Endothelial cell of umbilical vein (primary cell): ENCODE data around the gene MC3R. TPM values are rescaled to one million over a fixed set of nuclear protein-coding genes. Genes with fewer than 3 reads are reported as not detected.

Source experiments
- BruUV-seq: library from RNA; stranded (reverse); fragments of 400-500 nt; replicated peaks from 2 replicates; lab custom pipeline; 2021; lab: Mats Ljungman, UMichigan
- CTCF ChIA-PET: fragments of 300-600, 350-600 bp; sonication (Branson Sonifier 250); formaldehyde crosslinking; loops from one replicate; lab custom pipeline; 2021; ENCODE audit warnings: antibody characterized with exemption, inconsistent platforms; lab: Charles Lee
- POLR2A ChIA-PET: fragments of 300-600, 350-600 bp; sonication (Branson Sonifier 250); formaldehyde crosslinking; loops from one replicate; lab custom pipeline; 2021; ENCODE audit warnings: antibody characterized with exemption, inconsistent platforms; lab: Charles Lee
- DNase-seq: peaks from one replicate; pipeline ENCODE4 v3.0.0-alpha.2; 2011; ENCODE audit warnings: low read depth, low spot score
- FAIRE-seq: peaks from 2 replicates; lab custom pipeline; 2011; peaks lifted over from hg19 to GRCh38; lab: Jason Lieb, UNC
- H2AFZ ChIP-seq: 2 replicates; pipeline ENCODE4 v1.6.0; 2012; ENCODE audit warnings: low read depth, low read length, control low read depth, inconsistent platforms
- H3K27ac ChIP-seq: 2 replicates; pipeline ENCODE4 v1.5.1; 2011; ENCODE audit warnings: low read depth, mild to moderate bottlenecking, control low read depth, low read length, moderate library complexity; ENCODE audit not compliant: insufficient read depth
- H3K27me3 ChIP-seq, 2 experiments: 2 replicates each; pipeline versions ENCODE4 v1.6.0 to v1.6.1; 2011; ENCODE audit warnings: low read length in 2 of 2, mixed read lengths in 1 of 2; ENCODE audit not compliant: control insufficient read depth in 2 of 2, insufficient read depth in 2 of 2
- H3K36me3 ChIP-seq, 2 experiments: 2 replicates in 1 of 2; 3 replicates in 1 of 2; pipeline ENCODE4 v1.5.1; 2011; ENCODE audit warnings: low read length in 2 of 2, mild to moderate bottlenecking in 1 of 2, moderate library complexity in 1 of 2; ENCODE audit not compliant: control insufficient read depth in 2 of 2, insufficient read depth in 2 of 2; ENCODE audit errors: extremely low read depth in 1 of 2
- H3K4me1 ChIP-seq: 3 replicates; pipeline ENCODE4 v1.5.1; 2011; ENCODE audit warnings: mild to moderate bottlenecking, low read length; ENCODE audit not compliant: control insufficient read depth, insufficient read depth; ENCODE audit errors: extremely low read depth
- H3K4me2 ChIP-seq: 2 replicates; pipeline ENCODE4 v1.6.1; 2011; ENCODE audit warnings: low read length, control low read depth, mixed read lengths; ENCODE audit not compliant: insufficient read depth
- H3K4me3 ChIP-seq, 3 experiments: fragments of 200-600 bp in 1 of 3; sonication (generic), shearing (Covaris generic) in 1 of 3; replicated peaks in 1 of 3; 2 replicates each; pipeline ENCODE4 v1.5.1; 2011 to 2016; ENCODE audit warnings: control low read depth in 3 of 3, low read length in 3 of 3, mild to moderate bottlenecking in 2 of 3, inconsistent platforms in 1 of 3, low read depth in 1 of 3, moderate library complexity in 1 of 3; ENCODE audit not compliant: insufficient read depth in 1 of 3
- H3K79me2 ChIP-seq: 2 replicates; pipeline ENCODE4 v1.6.0; 2012; ENCODE audit warnings: low read length, inconsistent platforms; ENCODE audit not compliant: control insufficient read depth, insufficient read depth
- H3K9ac ChIP-seq: replicated peaks from 2 replicates; pipeline ENCODE3; 2011; ENCODE audit warnings: low read length, control low read depth; ENCODE audit not compliant: insufficient read depth; ENCODE audit errors: extremely low read depth
- H3K9me1 ChIP-seq: replicated peaks from 3 replicates; pipeline ENCODE4 v1.6.0; 2011; ENCODE audit warnings: mild to moderate bottlenecking, low read length; ENCODE audit not compliant: control insufficient read depth, insufficient read depth; ENCODE audit errors: extremely low read depth
- H3K9me3 ChIP-seq: replicated peaks from 2 replicates; pipeline ENCODE4 v1.5.1; 2012; ENCODE audit warnings: low read length, inconsistent platforms; ENCODE audit not compliant: control insufficient read depth, insufficient read depth
- H4K20me1 ChIP-seq: replicated peaks from 2 replicates; pipeline ENCODE3; 2011; ENCODE audit warnings: mild to moderate bottlenecking, low read length; ENCODE audit not compliant: control insufficient read depth, insufficient read depth; ENCODE audit errors: extremely low read depth
- EZH2 ChIP-seq: IDR thresholded peaks from 2 replicates; pipeline ENCODE4 v1.6.1; 2012; ENCODE audit warnings: borderline replicate concordance, low read depth, mild to moderate bottlenecking, moderate library complexity, low read length, inconsistent platforms; ENCODE audit not compliant: severe bottlenecking
- FOS ChIP-seq: IDR thresholded peaks from 2 replicates; pipeline ENCODE4 v1.6.1; 2011; ENCODE audit warnings: mild to moderate bottlenecking, low read length, moderate library complexity, borderline replicate concordance; ENCODE audit not compliant: insufficient read depth
- GATA2 ChIP-seq: IDR thresholded peaks from 2 replicates; pipeline ENCODE4 v1.7.0; 2011; ENCODE audit warnings: low read depth, mild to moderate bottlenecking, moderate library complexity, mixed read lengths, low read length; ENCODE audit not compliant: insufficient read length, insufficient read depth
- JUN ChIP-seq: IDR thresholded peaks from 2 replicates; pipeline ENCODE4 v1.6.1; 2011; ENCODE audit warnings: borderline replicate concordance, low read depth; ENCODE audit not compliant: insufficient read length, insufficient read depth
- MYC ChIP-seq: IDR thresholded peaks from one replicate; pipeline ENCODE4 v1.6.1; 2011; ENCODE audit warnings: mild to moderate bottlenecking, low read depth, low read length
- POLR2A ChIP-seq: IDR thresholded peaks from 2 replicates; pipeline ENCODE4 v1.6.1; 2012; ENCODE audit warnings: low read depth, mild to moderate bottlenecking, control low read depth, low read length
- POLR2AphosphoS5 ChIP-seq: IDR thresholded peaks from 2 replicates; pipeline ENCODE4 v1.6.1; 2012; ENCODE audit warnings: low read depth, mild to moderate bottlenecking, control low read depth, low read length, moderate library complexity; ENCODE audit not compliant: insufficient read depth
- dilution Hi-C: fragments of 300-500 bp; cut with MboI; formaldehyde crosslinking; loops from one replicate; pipeline ENCODE4 v1.15.0; 2019; ENCODE audit warnings: low sequenced_read_pairs; ENCODE audit not compliant: extremely low pct_ligation_motif_present
- intact Hi-C: fragments of 100-400 bp; cut with micrococcal nuclease; formaldehyde crosslinking; loops from one replicate; pipeline ENCODE4 v1.10.0; 2022
- polyA plus RNA-seq, 4 experiments: library from polyadenylated mRNA; depleted of rRNA in 3 of 4; stranded (reverse) in 3 of 4; unstranded in 1 of 4; fragments of >200 nt; gene quantifications; 2 replicates each; pipeline versions ENCODE4 v1.2.1 to v1.2.3, GENCODE V29; 2011 to 2012; ENCODE audit warnings: missing spikeins in 1 of 4
- total RNA-seq: library from RNA; stranded (reverse); gene quantifications from 2 replicates; pipeline ENCODE4 v1.2.3, GENCODE V29; 2021
- TF ChIP-seq, protein P1 (sequence below), 2 donors: IDR thresholded peaks; 1 replicate in 1 of 2; 2 replicates in 1 of 2; pipeline ENCODE4 v1.5.1; 2011; ENCODE audit warnings: low read length in 2 of 2, mild to moderate bottlenecking in 2 of 2, moderate library complexity in 2 of 2, control low read depth in 1 of 2, inconsistent platforms in 1 of 2, low read depth in 1 of 2; ENCODE audit not compliant: insufficient read depth in 1 of 2; ENCODE audit errors: extremely low read depth in 1 of 2
- TF ChIP-seq, protein P2 (sequence below): IDR thresholded peaks from 2 replicates; pipeline ENCODE4 v1.6.1; 2011; ENCODE audit not compliant: insufficient read depth, insufficient read length

Gene MC3R
- total and polyA plus RNA-seq, 2 donors (not counting 3 experiments of a cell fraction or from before 2014, with no cell fraction given), result not detected

GRCh38 chr20:56268536-56268935, 20.0 kb downstream of the MC3R start:
- dilution Hi-C loops, result no loop called here
- no peaks in the 10 kb centered on the region for H3K79me2 ChIP-seq
- H3K9ac ChIP-seq, result no peak overlapping the region
- H2AFZ ChIP-seq, result no peak overlapping the region
- H3K4me3 ChIP-seq, result no peak overlapping the region
- no peak overlapping the region for H3K4me2 ChIP-seq
- H3K4me1 ChIP-seq, result no peaks in the 10 kb centered on the region
- BruUV-seq, result no TSS peak
- no peaks in the 10 kb centered on the region for H3K36me3 ChIP-seq
- no peaks in the 10 kb centered on the region for H3K9me3 ChIP-seq
- no peaks in the 10 kb centered on the region for H4K20me1 ChIP-seq
- POLR2A ChIA-PET, result no interaction called here
- FAIRE-seq (no peak), DNase-seq (no peak)
- H3K9me1 ChIP-seq, result no peaks in the 10 kb centered on the region
- intact Hi-C loops, result no loop called here
- no peak overlapping the region for H3K27ac ChIP-seq
- H3K27me3 ChIP-seq, result no peaks in the 10 kb centered on the region
- no peak for TF ChIP-seq JUN
- no peak for TF ChIP-seq EZH2
- TF ChIP-seq, protein P1, sequence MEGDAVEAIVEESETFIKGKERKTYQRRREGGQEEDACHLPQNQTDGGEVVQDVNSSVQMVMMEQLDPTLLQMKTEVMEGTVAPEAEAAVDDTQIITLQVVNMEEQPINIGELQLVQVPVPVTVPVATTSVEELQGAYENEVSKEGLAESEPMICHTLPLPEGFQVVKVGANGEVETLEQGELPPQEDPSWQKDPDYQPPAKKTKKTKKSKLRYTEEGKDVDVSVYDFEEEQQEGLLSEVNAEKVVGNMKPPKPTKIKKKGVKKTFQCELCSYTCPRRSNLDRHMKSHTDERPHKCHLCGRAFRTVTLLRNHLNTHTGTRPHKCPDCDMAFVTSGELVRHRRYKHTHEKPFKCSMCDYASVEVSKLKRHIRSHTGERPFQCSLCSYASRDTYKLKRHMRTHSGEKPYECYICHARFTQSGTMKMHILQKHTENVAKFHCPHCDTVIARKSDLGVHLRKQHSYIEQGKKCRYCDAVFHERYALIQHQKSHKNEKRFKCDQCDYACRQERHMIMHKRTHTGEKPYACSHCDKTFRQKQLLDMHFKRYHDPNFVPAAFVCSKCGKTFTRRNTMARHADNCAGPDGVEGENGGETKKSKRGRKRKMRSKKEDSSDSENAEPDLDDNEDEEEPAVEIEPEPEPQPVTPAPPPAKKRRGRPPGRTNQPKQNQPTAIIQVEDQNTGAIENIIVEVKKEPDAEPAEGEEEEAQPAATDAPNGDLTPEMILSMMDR (IDR thresholded peaks at IDR 0.05; ENCODE audit: extremely low read depth in 1 of 2, insufficient read depth in 1 of 2, low read depth in 1 of 2, low read length in 2 of 2), result no peak
- TF ChIP-seq POLR2A, result no peak
- TF ChIP-seq GATA2, result no peak
- TF ChIP-seq, protein P2, sequence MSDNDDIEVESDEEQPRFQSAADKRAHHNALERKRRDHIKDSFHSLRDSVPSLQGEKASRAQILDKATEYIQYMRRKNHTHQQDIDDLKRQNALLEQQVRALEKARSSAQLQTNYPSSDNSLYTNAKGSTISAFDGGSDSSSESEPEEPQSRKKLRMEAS, result no peak
- no peak for TF ChIP-seq POLR2AphosphoS5
- no peak for TF ChIP-seq MYC
- TF ChIP-seq FOS, result no peak
- CTCF ChIA-PET, result no interaction called here
